IMR-90 (cell line): ENCODE data around the gene AIMP1. TPM values are rescaled to one million over a fixed set of nuclear protein-coding genes. Genes with fewer than 3 reads are reported as not detected.

ENCODE experiments used
- ATAC-seq: fragments of 200-7000 bp; cut with Tn5 transposase; 2 replicates; pipeline ENCODE4 v1.9.1; 2020; ENCODE audit warnings: low read depth, mild to moderate bottlenecking, moderate library complexity
- BruUV-seq: library from RNA; stranded (reverse); fragments of 400-500 nt; replicated peaks from 2 replicates; lab custom pipeline; 2021; lab: Mats Ljungman, UMichigan
- CTCF ChIA-PET: fragments of 300-600 bp; formaldehyde crosslinking; extraction: SDS; loops from one replicate; lab custom pipeline; 2021; ENCODE audit warnings: antibody characterized with exemption; lab: Yijun Ruan, JAX
- POLR2A ChIA-PET: fragments of 300-600 bp; sonication (Branson Sonifier 250); formaldehyde crosslinking; loops from one replicate; lab custom pipeline; 2022; ENCODE audit warnings: antibody characterized with exemption; ENCODE audit not compliant: unreplicated experiment; lab: Charles Lee
- DNase-seq: peaks from one replicate; pipeline ENCODE4 v3.0.0; 2013
- H2AFZ ChIP-seq: replicated peaks from 2 replicates; pipeline ENCODE3; 2013; ENCODE audit warnings: low read length, mild to moderate bottlenecking; ENCODE audit not compliant: poor library complexity
- H2AK5ac ChIP-seq: 2 replicates; pipeline ENCODE4 v1.6.1; 2013; ENCODE audit warnings: low read depth, low read length, inconsistent platforms
- H2AK9ac ChIP-seq: replicated peaks from 2 replicates; pipeline ENCODE3; 2013; ENCODE audit warnings: mild to moderate bottlenecking, low read depth, low read length, moderate library complexity; ENCODE audit not compliant: poor library complexity
- H2BK120ac ChIP-seq: 2 replicates; pipeline ENCODE4 v1.6.1; 2013; ENCODE audit warnings: low read depth, low read length, inconsistent platforms
- H2BK15ac ChIP-seq: 3 replicates; pipeline ENCODE4 v1.6.1; 2013; ENCODE audit warnings: low read depth, low read length, inconsistent platforms
- H2BK20ac ChIP-seq: 2 replicates; pipeline ENCODE4 v1.6.1; 2013; ENCODE audit warnings: low read depth, mild to moderate bottlenecking, inconsistent platforms, low read length, moderate library complexity
- H2BK5ac ChIP-seq: 2 replicates; pipeline ENCODE4 v1.6.1; 2013; ENCODE audit warnings: mild to moderate bottlenecking, low read depth, low read length, inconsistent platforms; ENCODE audit not compliant: poor library complexity, severe bottlenecking
- H3K14ac ChIP-seq: replicated peaks from 2 replicates; pipeline ENCODE4 v1.6.1; 2013; ENCODE audit warnings: low read depth, low read length, inconsistent platforms
- H3K18ac ChIP-seq: 2 replicates; pipeline ENCODE4 v1.6.1; 2013; ENCODE audit warnings: low read depth, low read length, control low read depth
- H3K23ac ChIP-seq: 2 replicates; pipeline ENCODE4 v1.6.1; 2013; ENCODE audit warnings: low read depth, low read length, inconsistent platforms
- H3K27ac ChIP-seq: 2 replicates; pipeline ENCODE4 v1.5.1; 2013; ENCODE audit warnings: mild to moderate bottlenecking, control low read depth, low read length; ENCODE audit not compliant: insufficient read depth
- H3K27me3 ChIP-seq: 2 replicates; pipeline ENCODE4 v1.6.1; 2013; ENCODE audit warnings: low read length; ENCODE audit not compliant: control insufficient read depth, insufficient read depth
- H3K36me3 ChIP-seq: 2 replicates; pipeline ENCODE4 v1.6.1; 2013; ENCODE audit warnings: low read length, mixed read lengths; ENCODE audit not compliant: control insufficient read depth, insufficient read depth
- H3K4ac ChIP-seq: 2 replicates; pipeline ENCODE4 v1.6.1; 2013; ENCODE audit warnings: low read depth, low read length, inconsistent platforms
- H3K4me1 ChIP-seq: 2 replicates; pipeline ENCODE4 v1.6.1; 2013; ENCODE audit warnings: low read length, mixed read lengths; ENCODE audit not compliant: control insufficient read depth, insufficient read depth
- H3K4me2 ChIP-seq: 2 replicates; pipeline ENCODE4 v1.6.1; 2013; ENCODE audit warnings: low read depth, mild to moderate bottlenecking, control low read depth, low read length, moderate library complexity
- H3K4me3 ChIP-seq: 2 replicates; pipeline ENCODE4 v1.5.1; 2013; ENCODE audit warnings: low read depth, mild to moderate bottlenecking, control low read depth, low read length, moderate library complexity; ENCODE audit not compliant: insufficient read depth
- H3K56ac ChIP-seq: 2 replicates; pipeline ENCODE4 v1.6.1; 2013; ENCODE audit warnings: low read length, inconsistent platforms; ENCODE audit not compliant: insufficient read depth; ENCODE audit errors: extremely low read depth
- H3K79me1 ChIP-seq, 2 experiments: 2 replicates each; pipeline ENCODE4 v1.6.1; 2013; ENCODE audit warnings: low read length in 2 of 2, inconsistent platforms in 1 of 2, low read depth in 1 of 2
- H3K9ac ChIP-seq: 2 replicates; pipeline ENCODE4 v1.6.1; 2013; ENCODE audit warnings: low read depth, low read length, control low read depth
- H3K9me1 ChIP-seq: 2 replicates; pipeline ENCODE4 v1.6.1; 2013; ENCODE audit warnings: low read length, inconsistent platforms; ENCODE audit not compliant: insufficient read depth
- H3K9me3 ChIP-seq: 2 replicates; pipeline ENCODE4 v1.6.1; 2013; ENCODE audit warnings: low read length; ENCODE audit not compliant: control insufficient read depth, insufficient read depth
- H4K20me1 ChIP-seq: 2 replicates; pipeline ENCODE4 v1.6.1; 2013; ENCODE audit warnings: low read length, inconsistent platforms; ENCODE audit not compliant: insufficient read depth
- H4K5ac ChIP-seq: 2 replicates; pipeline ENCODE4 v1.6.1; 2013; ENCODE audit warnings: mild to moderate bottlenecking, low read depth, low read length, control low read depth
- H4K8ac ChIP-seq, 2 experiments: 2 replicates each; pipeline ENCODE4 v1.6.1; 2013; ENCODE audit warnings: low read depth in 2 of 2, low read length in 2 of 2, control low read depth in 1 of 2, inconsistent platforms in 1 of 2
- H4K91ac ChIP-seq: 2 replicates; pipeline ENCODE4 v1.6.1; 2013; ENCODE audit warnings: low read depth, low read length, inconsistent platforms; ENCODE audit not compliant: insufficient read depth
- CHD1 ChIP-seq: IDR thresholded peaks from 2 replicates; pipeline ENCODE4 v1.6.1; 2012; ENCODE audit warnings: low read depth, low read length, improper control_type of control experiment
- MAZ ChIP-seq: IDR thresholded peaks from 2 replicates; pipeline ENCODE4 v1.6.1; 2012; ENCODE audit warnings: low read depth, mild to moderate bottlenecking, low read length, improper control_type of control experiment, moderate library complexity, borderline replicate concordance
- MXI1 ChIP-seq: IDR thresholded peaks from 2 replicates; pipeline ENCODE4 v1.6.1; 2012; ENCODE audit warnings: low read depth, mild to moderate bottlenecking, low read length, moderate library complexity, borderline replicate concordance
- NFE2L2 ChIP-seq: fragments of 150-350 bp; IDR thresholded peaks from 2 replicates; pipeline ENCODE4 v1.6.1; 2016; ENCODE audit warnings: low read depth, mild to moderate bottlenecking, low read length
- RCOR1 ChIP-seq: IDR thresholded peaks from 2 replicates; pipeline ENCODE4 v1.6.1; 2012; ENCODE audit warnings: mild to moderate bottlenecking, low read length, improper control_type of control experiment; ENCODE audit not compliant: insufficient replicate concordance
- WGBS, 2 experiments: methylation state at CpG; one replicate each; pipeline versions ENCODE4 v1.1.5 to v1.1.7; 2013; ENCODE audit warnings: missing lambda C conversion rate in 2 of 2; ENCODE audit not compliant: insufficient read length in 1 of 2; ENCODE audit errors: extremely low coverage in 2 of 2; 5-methylcytosine and 5-hydroxymethylcytosine counted together
- dilution Hi-C: fragments of 300-500 bp; cut with HindIII; formaldehyde crosslinking; loops from one replicate; pipeline ENCODE4 v1.14.3; 2018; ENCODE audit warnings: low sequenced_read_pairs; ENCODE audit not compliant: unreplicated experiment
- in situ Hi-C: fragments of 300-500 bp; cut with MboI; formaldehyde crosslinking; loops from 3 replicates; pipeline ENCODE4 v1.14.3; 2019; ENCODE audit warnings: low sequenced_read_pairs, inconsistent platforms, mixed read lengths
- intact Hi-C: fragments of 100-400 bp; cut with micrococcal nuclease; formaldehyde crosslinking; loops from 2 replicates; pipeline ENCODE4 v1.10.0; 2022
- polyA plus RNA-seq, 3 experiments: library from polyadenylated mRNA; depleted of rRNA; stranded (reverse); fragments of >200 nt; gene quantifications; 2 replicates each; pipeline ENCODE4 v1.2.3, GENCODE V29; 2012; ENCODE audit warnings: low replicate concordance in 1 of 3
- total RNA-seq: library from RNA; depleted of rRNA; stranded (reverse); fragments of >200 nt; gene quantifications from 2 replicates; pipeline ENCODE4 v1.2.3, GENCODE V29; 2012

Gene AIMP1
- total and polyA plus RNA-seq, 2 of the 4 experiments (the other 2 are of a cell fraction), result 11.8 to 21.4 TPM

DNA sequence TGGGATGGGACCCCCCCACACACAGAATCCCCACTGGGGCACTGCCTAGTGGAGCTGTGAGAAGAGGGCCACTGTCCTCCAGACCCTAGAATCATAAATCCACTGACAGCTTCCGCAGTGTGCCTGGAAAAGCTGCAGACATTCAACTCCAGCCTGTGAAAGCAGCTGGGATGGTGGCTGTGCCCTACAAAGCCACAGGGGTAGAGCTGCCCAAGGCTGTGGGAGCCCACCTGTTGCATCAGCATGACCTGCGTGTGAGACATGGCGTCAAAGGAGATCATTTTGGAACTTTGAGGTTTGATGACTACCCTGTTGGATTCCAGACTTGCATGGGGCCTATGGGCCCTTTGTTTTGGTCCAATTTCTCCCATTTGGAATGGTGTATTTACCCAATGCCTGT lies 22.3 kb downstream of the AIMP1 start:
- no peak overlapping the region for H3K56ac ChIP-seq
- TF ChIP-seq CHD1, result no peak
- no peak for TF ChIP-seq RCOR1
- TF ChIP-seq MAZ, result no peak
- TF ChIP-seq MXI1, result no peak
- no peak for TF ChIP-seq NFE2L2
- no peak overlapping the region for H2AK5ac ChIP-seq
- H3K27me3 ChIP-seq, result no peaks in the 10 kb centered on the region
- ATAC-seq, result no peak
- H2BK20ac ChIP-seq, result no peak overlapping the region
- no peak overlapping the region for H2AFZ ChIP-seq
- H3K9me1 ChIP-seq, result no peaks in the 10 kb centered on the region
- ChIA-PET CTCF (no interaction called here), POLR2A (no interaction called here)
- no peak overlapping the region for H2BK5ac ChIP-seq
- H3K79me1 ChIP-seq, result peaks cover 9 to 12% of the 10 kb centered on the region in 2 experiments; a peak in 3 of 4 replicates
- no peak overlapping the region for H3K4ac ChIP-seq
- intact Hi-C loops (no loop called here), dilution Hi-C loops (no loop called here), in situ Hi-C loops (no loop called here)
- H2BK120ac ChIP-seq, result no peak overlapping the region
- no peak overlapping the region for H3K27ac ChIP-seq
- H3K4me2 ChIP-seq, result no peak overlapping the region
- H4K8ac ChIP-seq, result no peak overlapping the region
- H3K18ac ChIP-seq, result no peak overlapping the region
- no peak for DNase-seq
- no peak overlapping the region for H3K9ac ChIP-seq
- no TSS peak for BruUV-seq
- no peak overlapping the region for H4K5ac ChIP-seq
- no peak overlapping the region for H4K91ac ChIP-seq
- no peaks in the 10 kb centered on the region for H4K20me1 ChIP-seq
- no peak overlapping the region for H3K4me3 ChIP-seq
- H3K23ac ChIP-seq, result no peak overlapping the region
- H3K4me1 ChIP-seq, result no peaks in the 10 kb centered on the region
- no CpG with 5 or more reads among the region's 3 CpGs for WGBS, 2 experiments
- H3K9me3 ChIP-seq, result no peaks in the 10 kb centered on the region; the same call in 1 of the 2 replicates
- no peak overlapping the region for H2AK9ac ChIP-seq
- no peak overlapping the region for H2BK15ac ChIP-seq
- H3K14ac ChIP-seq, result no peak overlapping the region
- peaks cover 16% of the 10 kb centered on the region for H3K36me3 ChIP-seq
